LHCN-M2 (cell line): ENCODE measurements around the gene XRRA1. TPM values are rescaled to one million over a fixed set of nuclear protein-coding genes. Genes with fewer than 3 reads are reported as not detected.

Experiments used
- DNase-seq: peaks from one replicate; pipeline ENCODE4 v3.0.0-alpha.2; 2012; ENCODE audit warnings: low read depth
- total RNA-seq: library from RNA; depleted of rRNA; stranded (reverse); fragments of >200 nt; gene quantifications from 2 replicates; pipeline ENCODE4 v1.2.3, GENCODE V29; 2014

The XRRA1 gene
- total RNA-seq, 1 experiment from 2014 or later, result 17.8 TPM

- no peak for DNase-seq
Measured at GRCh38 chr11:74950374-74950969, 1.6 kb upstream of the XRRA1 start.

- DNase-seq, result no peak
Measured at GRCh38 chr11:74949753-74950137, 854 bp upstream of the XRRA1 start.

GRCh38 chr11:74948546-74948897 is 369 bp downstream of the XRRA1 start:
- DNase-seq, result no peak

- no peak for DNase-seq
Measured at GRCh38 chr11:74942073-74942759, 6.7 kb downstream of the XRRA1 start.

- no peak for DNase-seq
Measured at GRCh38 chr11:74941492-74941891, 7.4 kb downstream of the XRRA1 start.

- no peak for DNase-seq
Measured at GRCh38 chr11:74937696-74938475, 11.0 kb downstream of the XRRA1 start.

GRCh38 chr11:74936976-74937375 is 11.9 kb downstream of the XRRA1 start:
- DNase-seq, result no peak

- no peak for DNase-seq
Measured at GRCh38 chr11:74936087-74936486, 12.8 kb downstream of the XRRA1 start.

GRCh38 chr11:74935285-74935684 is 13.6 kb downstream of the XRRA1 start:
- no peak for DNase-seq

- no peak for DNase-seq
Measured at GRCh38 chr11:74933765-74934164, 15.1 kb downstream of the XRRA1 start.

- DNase-seq, result peak; percentile 73
Measured at GRCh38 chr11:74932797-74933196, 16.1 kb downstream of the XRRA1 start.

- peak; percentile 58 for DNase-seq
Measured at GRCh38 chr11:74932169-74932568, 16.7 kb downstream of the XRRA1 start.

GRCh38 chr11:74929431-74930363 is 19.2 kb downstream of the XRRA1 start:
- peak; percentile 91 for DNase-seq

- no peak for DNase-seq
Measured at GRCh38 chr11:74927496-74927895, 21.4 kb downstream of the XRRA1 start.

- peak; percentile 88 for DNase-seq
Measured at GRCh38 chr11:74926304-74927030, 22.4 kb downstream of the XRRA1 start.

- peak; percentile 61 for DNase-seq
Measured at GRCh38 chr11:74925281-74925680, 23.6 kb downstream of the XRRA1 start.

GRCh38 chr11:74923125-74923524 is 25.8 kb downstream of the XRRA1 start:
- no peak for DNase-seq

- no peak for DNase-seq
Measured at GRCh38 chr11:74909812-74910211, 39.1 kb downstream of the XRRA1 start.

GRCh38 chr11:74909385-74909784 is 39.5 kb downstream of the XRRA1 start:
- DNase-seq, result no peak

- no peak for DNase-seq
Measured at GRCh38 chr11:74905326-74905725, 43.6 kb downstream of the XRRA1 start.

GRCh38 chr11:74902342-74902741 is 46.5 kb downstream of the XRRA1 start:
- no peak for DNase-seq
